GM19452 (cell line): Measurements from ENCODE around the gene DPF3.

ENCODE experiments used
- ATAC-seq: cut with Tn5 transposase; IDR thresholded peaks from one replicate; pipeline ENCODE4 v1.9.1; 2021; ENCODE audit not compliant: unreplicated experiment

The DPF3 gene

GRCh38 chr14:72893636-72894322, at the start of gene DPF3:
Gene DPF3 (minus strand): TSS chr14:72894101. CDS start chr14:72894088, 13 bp downstream.
- peak; percentile 97 for ATAC-seq

GRCh38 chr14:72942934-72943333, 49.0 kb upstream of the DPF3 start:
- ATAC-seq = no peak

- no peak for ATAC-seq
These were observed 47.5 kb upstream of the DPF3 start for GRCh38 chr14:72941286-72941985.

- ATAC-seq = no peak
These were observed 45.7 kb upstream of the DPF3 start for GRCh38 chr14:72939630-72940029.

- ATAC-seq = no peak
These were observed 39.0 kb upstream of the DPF3 start for GRCh38 chr14:72932893-72933292.

- no peak for ATAC-seq
These were observed 35.6 kb upstream of the DPF3 start for GRCh38 chr14:72929316-72930080.

- ATAC-seq = no peak
These were observed 35.0 kb upstream of the DPF3 start for GRCh38 chr14:72928872-72929271.

GRCh38 chr14:72926292-72927028, 32.6 kb upstream of the DPF3 start, which contains the start of gene DCAF4:
Gene DCAF4 (plus strand): TSS chr14:72926464. CDS start chr14:72937979, 11,515 bp downstream.
- ATAC-seq = peak; percentile 97

GRCh38 chr14:72925815-72926291, 32.0 kb upstream of the DPF3 start:
- ATAC-seq = peak; percentile 18

GRCh38 chr14:72925171-72925759, 31.4 kb upstream of the DPF3 start:
- no peak for ATAC-seq

GRCh38 chr14:72924337-72924736, 30.4 kb upstream of the DPF3 start:
- ATAC-seq = no peak

GRCh38 chr14:72921396-72921795, 27.5 kb upstream of the DPF3 start:
- no peak for ATAC-seq

GRCh38 chr14:72920008-72920407, 26.1 kb upstream of the DPF3 start:
- ATAC-seq = no peak

- ATAC-seq = no peak
These were observed 23.3 kb upstream of the DPF3 start for GRCh38 chr14:72917094-72917802.

GRCh38 chr14:72916174-72916573, 22.3 kb upstream of the DPF3 start:
- no peak for ATAC-seq

- ATAC-seq = no peak
These were observed 19.9 kb upstream of the DPF3 start for GRCh38 chr14:72913809-72914208.

GRCh38 chr14:72909163-72909562, 15.3 kb upstream of the DPF3 start:
- ATAC-seq = no peak

- no peak for ATAC-seq
These were observed 14.0 kb upstream of the DPF3 start for GRCh38 chr14:72907886-72908285.

GRCh38 chr14:72906879-72907278, 13.0 kb upstream of the DPF3 start:
- no peak for ATAC-seq

- ATAC-seq = no peak
These were observed 12.4 kb upstream of the DPF3 start for GRCh38 chr14:72906316-72906715.
